ENCODE data around the gene CELF2.

CELF2 gene

DNA sequence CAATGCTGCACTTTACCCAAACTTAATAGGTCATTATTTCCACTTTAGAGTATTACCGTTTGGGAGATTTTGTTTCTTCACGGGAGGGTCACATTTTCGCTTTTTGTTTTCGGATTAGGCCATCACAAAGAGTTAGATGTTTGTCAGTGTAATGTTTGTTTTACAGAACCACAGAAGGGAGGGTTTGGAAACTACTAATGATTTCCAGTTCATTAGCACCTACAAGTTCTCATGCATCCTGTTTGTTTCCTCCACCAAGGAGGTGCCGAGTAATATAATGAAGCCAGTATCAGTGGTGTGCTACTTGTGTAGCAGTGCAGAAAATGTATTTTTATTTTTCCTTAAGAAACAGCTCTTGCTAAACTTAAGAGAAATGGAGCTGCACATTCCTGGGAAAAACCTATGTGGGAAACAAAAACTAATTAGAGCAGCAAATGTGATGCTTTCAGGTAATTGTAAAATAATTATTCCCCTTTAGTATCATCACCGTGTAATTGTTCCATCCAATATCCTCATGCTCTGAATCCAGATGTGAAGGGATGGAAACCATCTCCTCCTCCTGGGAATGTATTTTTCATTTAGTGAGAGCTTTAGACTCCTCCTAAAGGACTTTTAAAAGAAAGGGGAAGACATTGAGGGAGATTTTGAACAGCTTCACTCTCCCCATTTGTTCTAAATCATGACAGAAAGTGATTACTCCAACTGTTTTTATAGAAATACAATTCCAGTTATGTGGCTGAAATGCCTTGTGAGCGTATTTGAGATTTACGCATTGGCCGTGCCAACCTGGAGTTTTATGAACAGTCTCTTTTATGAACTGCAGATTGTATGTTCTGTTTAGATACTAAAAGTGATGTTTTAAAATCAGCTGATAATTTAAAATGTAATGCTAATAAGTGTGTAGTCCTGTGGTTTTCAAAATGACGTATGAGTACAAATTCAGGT, 5.6 kb downstream of the CELF2 start:
- Histone ChIP-seq H2AFZ (ENCODE audit: low read length, unreplicated experiment) (no peak overlapping the region), H3K79me2 (ENCODE audit: control insufficient read depth, insufficient read depth, low read length, unreplicated experiment) (peaks cover 11% of the 10 kb centered on the region), H3K27me3 (ENCODE audit: insufficient read depth, low read length) (no peaks in the 10 kb centered on the region; the same call in 1 of the 2 replicates), H3K4me3 (ENCODE audit: low read depth, low read length) (no peak overlapping the region), H3K36me3 (ENCODE audit: insufficient read depth, low read length) (no peaks in the 10 kb centered on the region), H3K27ac (ENCODE audit: low read depth, low read length) (no peak overlapping the region), H3K4me1 (ENCODE audit: control insufficient read depth, insufficient read depth, low read length, unreplicated experiment) (no peaks in the 10 kb centered on the region)

DNA sequence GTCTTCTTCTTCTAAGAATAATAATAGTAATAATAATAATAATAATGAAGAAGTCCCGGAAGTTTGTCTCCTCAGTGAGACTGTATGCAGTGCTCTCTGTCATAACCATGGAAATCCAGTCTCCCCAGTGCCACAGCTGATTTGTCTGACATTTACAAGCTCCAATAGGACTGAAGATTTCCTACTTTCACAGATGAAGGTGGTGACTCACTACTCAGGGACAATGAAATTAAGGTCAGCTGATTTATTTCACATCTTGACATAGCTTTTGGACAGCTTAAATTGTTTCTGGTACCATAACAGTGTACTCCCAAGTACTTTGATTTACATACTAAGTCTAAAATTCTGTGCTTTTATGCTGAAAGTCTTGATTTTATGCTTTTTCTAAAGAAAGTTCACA, 6.9 kb downstream of the CELF2 start:
- Histone ChIP-seq H3K4me3 (ENCODE audit: low read depth, low read length) (no peak overlapping the region), H3K4me1 (ENCODE audit: control insufficient read depth, insufficient read depth, low read length, unreplicated experiment) (no peaks in the 10 kb centered on the region), H3K36me3 (ENCODE audit: insufficient read depth, low read length) (no peaks in the 10 kb centered on the region), H3K79me2 (ENCODE audit: control insufficient read depth, insufficient read depth, low read length, unreplicated experiment) (peaks cover 3% of the 10 kb centered on the region), H3K27ac (ENCODE audit: low read depth, low read length) (no peak overlapping the region), H3K27me3 (ENCODE audit: insufficient read depth, low read length) (no peaks in the 10 kb centered on the region), H2AFZ (ENCODE audit: low read length, unreplicated experiment) (no peak overlapping the region)

DNA sequence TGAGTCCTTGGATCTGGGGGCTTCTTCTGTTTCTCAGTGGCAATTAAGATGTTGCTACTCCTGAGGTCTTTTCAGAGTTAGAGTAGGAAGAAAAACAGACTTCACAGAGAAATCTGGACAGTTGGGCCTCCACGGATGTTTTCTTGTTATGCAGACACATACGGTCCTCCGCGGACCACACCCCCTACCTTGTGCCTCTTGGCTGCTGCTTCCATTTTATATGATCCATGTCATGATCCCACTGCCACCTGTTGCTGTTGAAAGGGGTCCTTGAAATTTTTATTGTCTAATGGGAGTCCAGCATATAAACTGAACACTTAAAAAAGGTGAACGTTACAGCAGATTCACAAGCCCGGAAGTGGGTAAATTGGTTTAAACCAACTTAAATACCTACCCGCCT, 8.3 kb downstream of the CELF2 start:
- H3K36me3 ChIP-seq (ENCODE audit: insufficient read depth, low read length) = no peaks in the 10 kb centered on the region
- H3K4me3 ChIP-seq (ENCODE audit: low read depth, low read length) = no peak overlapping the region
- H3K27me3 ChIP-seq (ENCODE audit: insufficient read depth, low read length) = no peaks in the 10 kb centered on the region
- H3K27ac ChIP-seq (ENCODE audit: low read depth, low read length) = no peak overlapping the region
- H3K79me2 ChIP-seq (ENCODE audit: control insufficient read depth, insufficient read depth, low read length, unreplicated experiment) = peaks cover 3% of the 10 kb centered on the region
- H2AFZ ChIP-seq (ENCODE audit: low read length, unreplicated experiment) = no peak overlapping the region
- H3K4me1 ChIP-seq (ENCODE audit: control insufficient read depth, insufficient read depth, low read length, unreplicated experiment) = no peaks in the 10 kb centered on the region

- no peaks in the 10 kb centered on the region for H3K4me1 ChIP-seq (ENCODE audit: control insufficient read depth, insufficient read depth, low read length, unreplicated experiment)
- H3K79me2 ChIP-seq (ENCODE audit: control insufficient read depth, insufficient read depth, low read length, unreplicated experiment) = no peaks in the 10 kb centered on the region
- no peak overlapping the region for H3K27ac ChIP-seq (ENCODE audit: low read depth, low read length)
These were observed 9.1 kb downstream of the CELF2 start for GRCh38 chr10:11026773-11027172.

GRCh38 chr10:11034762-11035161, 17.1 kb downstream of the CELF2 start:
- no peak overlapping the region for H3K4me3 ChIP-seq (ENCODE audit: low read depth, low read length)
- H2AFZ ChIP-seq (ENCODE audit: low read length, unreplicated experiment) = no peak overlapping the region
- peaks cover 22% of the 10 kb centered on the region for H3K4me1 ChIP-seq (ENCODE audit: control insufficient read depth, insufficient read depth, low read length, unreplicated experiment)
- no peaks in the 10 kb centered on the region for H3K36me3 ChIP-seq (ENCODE audit: insufficient read depth, low read length)
- peaks cover 8% of the 10 kb centered on the region for H3K79me2 ChIP-seq (ENCODE audit: control insufficient read depth, insufficient read depth, low read length, unreplicated experiment)
- no peaks in the 10 kb centered on the region for H3K27me3 ChIP-seq (ENCODE audit: insufficient read depth, low read length)
- H3K27ac ChIP-seq (ENCODE audit: low read depth, low read length) = peak overlapping the region; percentile 80

More at GRCh38 chr10:11026773-11027172, 9.1 kb downstream of the CELF2 start:
- H2AFZ ChIP-seq (ENCODE audit: low read length, unreplicated experiment) = no peak overlapping the region
- H3K36me3 ChIP-seq (ENCODE audit: insufficient read depth, low read length) = no peaks in the 10 kb centered on the region
- H3K4me3 ChIP-seq (ENCODE audit: low read depth, low read length) = no peak overlapping the region
- no peaks in the 10 kb centered on the region for H3K27me3 ChIP-seq (ENCODE audit: insufficient read depth, low read length)

- peak overlapping the region; percentile 80 for H3K27ac ChIP-seq (ENCODE audit: low read depth, low read length)
- no peak overlapping the region for H2AFZ ChIP-seq (ENCODE audit: low read length, unreplicated experiment)
- no peaks in the 10 kb centered on the region for H3K36me3 ChIP-seq (ENCODE audit: insufficient read depth, low read length)
- H3K4me1 ChIP-seq (ENCODE audit: control insufficient read depth, insufficient read depth, low read length, unreplicated experiment) = peaks cover 22% of the 10 kb centered on the region
- no peak overlapping the region; the same call in 1 of the 2 replicates for H3K4me3 ChIP-seq (ENCODE audit: low read depth, low read length)
- H3K27me3 ChIP-seq (ENCODE audit: insufficient read depth, low read length) = no peaks in the 10 kb centered on the region
- H3K79me2 ChIP-seq (ENCODE audit: control insufficient read depth, insufficient read depth, low read length, unreplicated experiment) = peaks cover 8% of the 10 kb centered on the region
These were observed 17.8 kb downstream of the CELF2 start for GRCh38 chr10:11035301-11035991.

DNA sequence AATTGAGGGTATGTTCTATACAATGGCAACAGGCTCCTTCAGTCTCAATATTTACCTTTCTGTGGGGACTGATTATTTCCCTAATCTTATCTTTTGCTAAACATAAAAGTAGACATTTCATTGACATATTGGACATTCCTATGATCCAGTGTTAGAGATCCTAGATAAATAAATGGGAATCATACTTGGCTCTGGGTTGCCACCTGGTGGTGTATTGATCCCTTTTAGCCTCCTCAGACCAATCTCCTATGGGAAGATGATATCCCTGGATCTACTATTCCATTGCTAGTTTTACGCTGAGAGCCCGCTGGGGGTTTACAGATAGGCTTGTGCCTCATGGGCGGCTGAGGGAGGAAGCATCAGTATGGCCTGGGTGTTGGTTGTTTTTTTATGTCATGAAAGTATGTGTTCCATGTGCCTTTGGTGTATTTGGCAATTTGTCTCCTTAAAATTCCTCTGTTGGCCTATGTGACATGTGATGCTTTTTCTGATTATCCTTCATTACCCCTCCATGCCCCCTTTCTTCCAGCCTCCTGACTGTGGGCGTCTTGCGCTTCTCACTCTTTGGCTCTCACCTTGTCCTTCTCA, 18.8 kb downstream of the CELF2 start:
- Histone ChIP-seq H3K27ac (ENCODE audit: low read depth, low read length) (peak overlapping the region; percentile 80; the same call in 1 of the 2 replicates), H3K36me3 (ENCODE audit: insufficient read depth, low read length) (no peaks in the 10 kb centered on the region), H3K4me1 (ENCODE audit: control insufficient read depth, insufficient read depth, low read length, unreplicated experiment) (peaks cover 22% of the 10 kb centered on the region), H3K27me3 (ENCODE audit: insufficient read depth, low read length) (no peaks in the 10 kb centered on the region), H2AFZ (ENCODE audit: low read length, unreplicated experiment) (no peak overlapping the region), H3K79me2 (ENCODE audit: control insufficient read depth, insufficient read depth, low read length, unreplicated experiment) (peaks cover 8% of the 10 kb centered on the region), H3K4me3 (ENCODE audit: low read depth, low read length) (no peak overlapping the region)

DNA sequence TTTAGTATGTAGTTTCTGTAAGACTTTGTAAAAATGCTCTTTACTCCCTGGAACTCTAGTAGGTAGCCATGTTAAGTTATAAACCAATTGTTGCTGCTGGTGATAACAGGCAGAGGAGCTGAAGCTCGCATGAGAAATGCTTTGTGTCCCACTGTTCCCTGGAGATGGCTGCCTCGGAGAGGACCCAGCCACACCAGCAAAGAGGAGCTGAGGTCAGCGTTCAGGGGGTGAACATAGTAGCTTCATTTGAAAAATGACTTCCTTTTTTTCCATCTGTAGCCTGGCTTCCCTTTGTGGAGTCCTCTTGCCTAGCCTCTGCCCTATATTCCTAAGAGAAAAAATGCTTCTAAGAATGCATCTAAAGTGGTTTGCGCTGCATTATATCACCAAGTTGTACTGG, 20.3 kb downstream of the CELF2 start:
- H2AFZ ChIP-seq (ENCODE audit: low read length, unreplicated experiment) = no peak overlapping the region
- peaks cover 28% of the 10 kb centered on the region for H3K4me1 ChIP-seq (ENCODE audit: control insufficient read depth, insufficient read depth, low read length, unreplicated experiment)
- peaks cover 8% of the 10 kb centered on the region for H3K79me2 ChIP-seq (ENCODE audit: control insufficient read depth, insufficient read depth, low read length, unreplicated experiment)
- H3K36me3 ChIP-seq (ENCODE audit: insufficient read depth, low read length) = no peaks in the 10 kb centered on the region
- H3K4me3 ChIP-seq (ENCODE audit: low read depth, low read length) = no peak overlapping the region
- H3K27ac ChIP-seq (ENCODE audit: low read depth, low read length) = no peak overlapping the region
- H3K27me3 ChIP-seq (ENCODE audit: insufficient read depth, low read length) = no peaks in the 10 kb centered on the region

- Histone ChIP-seq H3K4me1 (ENCODE audit: control insufficient read depth, insufficient read depth, low read length, unreplicated experiment) (peaks cover 6% of the 10 kb centered on the region), H3K27me3 (ENCODE audit: insufficient read depth, low read length) (no peaks in the 10 kb centered on the region), H3K79me2 (ENCODE audit: control insufficient read depth, insufficient read depth, low read length, unreplicated experiment) (peaks cover 5% of the 10 kb centered on the region), H3K36me3 (ENCODE audit: insufficient read depth, low read length) (no peaks in the 10 kb centered on the region), H3K27ac (ENCODE audit: low read depth, low read length) (no peak overlapping the region), H2AFZ (ENCODE audit: low read length, unreplicated experiment) (no peak overlapping the region), H3K4me3 (ENCODE audit: low read depth, low read length) (no peak overlapping the region)
These were observed 24.7 kb downstream of the CELF2 start for GRCh38 chr10:11042357-11042756.

DNA sequence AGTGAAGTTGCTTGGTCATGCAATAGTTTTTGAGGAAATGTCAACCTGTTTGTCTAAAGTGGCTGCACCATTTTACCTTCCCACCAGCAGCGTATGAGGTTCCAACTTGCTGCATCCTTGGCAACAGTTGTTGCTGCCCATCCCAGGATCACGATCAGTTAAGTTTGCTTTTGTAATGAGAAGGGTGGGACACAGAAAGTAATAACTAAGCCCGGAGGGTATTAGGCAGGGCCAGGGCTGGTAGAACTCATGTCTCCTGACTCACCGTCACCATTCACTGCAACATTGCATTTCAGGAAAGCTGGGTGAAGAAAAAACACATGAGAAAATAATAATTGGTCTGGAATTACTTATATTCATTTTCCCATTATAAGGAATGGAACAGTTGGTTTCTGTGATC, 25.4 kb downstream of the CELF2 start:
- no peak overlapping the region for H2AFZ ChIP-seq (ENCODE audit: low read length, unreplicated experiment)
- H3K4me1 ChIP-seq (ENCODE audit: control insufficient read depth, insufficient read depth, low read length, unreplicated experiment) = peaks cover 6% of the 10 kb centered on the region
- H3K79me2 ChIP-seq (ENCODE audit: control insufficient read depth, insufficient read depth, low read length, unreplicated experiment) = peaks cover 4% of the 10 kb centered on the region
- H3K27ac ChIP-seq (ENCODE audit: low read depth, low read length) = no peak overlapping the region
- H3K36me3 ChIP-seq (ENCODE audit: insufficient read depth, low read length) = no peaks in the 10 kb centered on the region
- no peaks in the 10 kb centered on the region for H3K27me3 ChIP-seq (ENCODE audit: insufficient read depth, low read length)
- H3K4me3 ChIP-seq (ENCODE audit: low read depth, low read length) = no peak overlapping the region

Data from ACC112 (cell line).